Measurements from ENCODE around the gene IFRD1.

IFRD1 gene, protein sequence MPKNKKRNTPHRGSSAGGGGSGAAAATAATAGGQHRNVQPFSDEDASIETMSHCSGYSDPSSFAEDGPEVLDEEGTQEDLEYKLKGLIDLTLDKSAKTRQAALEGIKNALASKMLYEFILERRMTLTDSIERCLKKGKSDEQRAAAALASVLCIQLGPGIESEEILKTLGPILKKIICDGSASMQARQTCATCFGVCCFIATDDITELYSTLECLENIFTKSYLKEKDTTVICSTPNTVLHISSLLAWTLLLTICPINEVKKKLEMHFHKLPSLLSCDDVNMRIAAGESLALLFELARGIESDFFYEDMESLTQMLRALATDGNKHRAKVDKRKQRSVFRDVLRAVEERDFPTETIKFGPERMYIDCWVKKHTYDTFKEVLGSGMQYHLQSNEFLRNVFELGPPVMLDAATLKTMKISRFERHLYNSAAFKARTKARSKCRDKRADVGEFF

DNA sequence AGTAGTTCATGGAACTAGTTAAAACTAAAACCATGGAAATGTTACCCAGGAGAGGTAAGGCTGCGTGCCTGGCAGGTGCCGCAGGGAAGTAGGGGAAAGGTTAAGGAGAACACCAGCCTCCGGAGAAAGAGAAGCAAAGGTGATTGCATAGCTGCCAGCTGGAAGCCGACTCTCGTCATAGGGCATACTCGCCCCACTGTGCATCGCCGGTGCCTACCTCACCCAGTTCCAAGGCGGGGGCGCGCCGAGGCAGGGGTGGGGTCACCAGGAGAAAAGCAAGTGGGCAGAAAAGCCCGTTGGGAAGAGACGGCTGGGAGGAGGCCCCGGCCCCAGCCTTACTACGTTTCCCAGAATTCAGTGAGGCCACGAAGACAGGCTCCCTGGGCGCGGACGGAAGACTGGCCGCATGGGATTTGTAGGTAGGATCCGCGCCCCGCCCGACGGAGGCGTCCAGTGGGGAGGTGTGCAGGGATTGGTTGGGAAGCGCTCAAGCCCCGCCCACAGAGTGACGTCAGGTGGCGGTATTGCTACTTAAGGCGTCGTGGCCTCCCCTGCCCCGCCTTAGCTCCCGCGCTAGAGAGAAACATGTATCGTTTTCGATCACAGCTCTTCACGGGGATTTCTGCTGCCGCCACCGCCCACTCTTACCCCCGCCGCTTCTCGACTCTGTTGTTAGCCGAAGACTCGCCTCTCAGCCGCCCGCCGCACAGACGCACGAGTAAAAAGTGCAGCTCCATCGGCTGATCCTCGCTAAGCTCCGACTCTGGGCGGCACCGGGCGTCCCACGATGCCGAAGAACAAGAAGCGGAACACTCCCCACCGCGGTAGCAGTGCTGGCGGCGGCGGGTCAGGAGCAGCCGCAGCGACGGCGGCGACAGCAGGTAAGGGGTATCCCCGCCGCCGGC, at the start of gene IFRD1:
IFRD1 (plus strand) TSS at position 559 of the 905 bp plus-strand sequence; CDS start at position 788, 229 bp downstream.
- H3K9me3 ChIP-seq (ENCODE audit: control insufficient read depth, low read length) = no peaks in the 10 kb centered on the region
- TF ChIP-seq, protein P1, sequence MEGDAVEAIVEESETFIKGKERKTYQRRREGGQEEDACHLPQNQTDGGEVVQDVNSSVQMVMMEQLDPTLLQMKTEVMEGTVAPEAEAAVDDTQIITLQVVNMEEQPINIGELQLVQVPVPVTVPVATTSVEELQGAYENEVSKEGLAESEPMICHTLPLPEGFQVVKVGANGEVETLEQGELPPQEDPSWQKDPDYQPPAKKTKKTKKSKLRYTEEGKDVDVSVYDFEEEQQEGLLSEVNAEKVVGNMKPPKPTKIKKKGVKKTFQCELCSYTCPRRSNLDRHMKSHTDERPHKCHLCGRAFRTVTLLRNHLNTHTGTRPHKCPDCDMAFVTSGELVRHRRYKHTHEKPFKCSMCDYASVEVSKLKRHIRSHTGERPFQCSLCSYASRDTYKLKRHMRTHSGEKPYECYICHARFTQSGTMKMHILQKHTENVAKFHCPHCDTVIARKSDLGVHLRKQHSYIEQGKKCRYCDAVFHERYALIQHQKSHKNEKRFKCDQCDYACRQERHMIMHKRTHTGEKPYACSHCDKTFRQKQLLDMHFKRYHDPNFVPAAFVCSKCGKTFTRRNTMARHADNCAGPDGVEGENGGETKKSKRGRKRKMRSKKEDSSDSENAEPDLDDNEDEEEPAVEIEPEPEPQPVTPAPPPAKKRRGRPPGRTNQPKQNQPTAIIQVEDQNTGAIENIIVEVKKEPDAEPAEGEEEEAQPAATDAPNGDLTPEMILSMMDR (IDR thresholded peaks at IDR 0.05) = no peak
- H3K79me2 ChIP-seq = peaks cover 20% of the 10 kb centered on the region
- peak within 1 kb of the TSS; percentile 100 for H3K4me3 ChIP-seq (ENCODE audit: low read depth, low read length)
- H3K27me3 ChIP-seq (ENCODE audit: control insufficient read depth, insufficient read depth, low read length) = no peaks in the 10 kb centered on the region
- H3K36me3 ChIP-seq (ENCODE audit: control insufficient read depth, insufficient read depth, low read length) = no peaks in the 10 kb centered on the region
- H3K4me1 ChIP-seq = peaks cover 6% of the 10 kb centered on the region
- peak within 1 kb of the TSS; percentile 89 for H3K4me2 ChIP-seq (ENCODE audit: low read length)
- peak within 1 kb of the TSS; percentile 96 for H3K27ac ChIP-seq
- peak within 1 kb of the TSS; percentile 98 for H2AFZ ChIP-seq
- peak within 1 kb of the TSS; percentile 94 for H3K9ac ChIP-seq

DNA sequence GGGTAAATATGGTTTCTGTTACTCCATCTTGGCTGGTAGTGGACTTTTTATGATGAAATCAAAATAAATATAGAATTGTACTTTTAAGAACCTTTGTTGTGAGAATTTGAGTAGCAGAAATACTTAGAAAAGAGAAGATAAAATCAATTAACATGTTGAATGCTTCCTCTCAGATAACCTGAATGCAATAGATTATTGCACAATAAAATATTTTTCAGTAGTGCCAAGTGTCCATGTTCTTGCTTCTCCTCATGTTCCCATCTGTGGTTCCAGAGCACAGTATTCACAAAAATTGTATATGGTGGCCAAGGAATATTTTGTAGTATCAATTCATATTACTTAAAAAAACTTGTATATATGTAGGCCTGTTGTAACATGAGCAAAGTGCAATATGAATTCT, 45.9 kb upstream of the IFRD1 start:
- H3K27me3 ChIP-seq (ENCODE audit: control insufficient read depth, insufficient read depth, low read length) = no peaks in the 10 kb centered on the region
- no peak overlapping the region for H3K27ac ChIP-seq
- no peak overlapping the region for H2AFZ ChIP-seq
- TF ChIP-seq, protein P1 (IDR thresholded peaks at IDR 0.05) = no peak
- H3K4me1 ChIP-seq = no peaks in the 10 kb centered on the region
- no peak overlapping the region for H3K4me3 ChIP-seq (ENCODE audit: low read depth, low read length)
- H3K36me3 ChIP-seq (ENCODE audit: control insufficient read depth, insufficient read depth, low read length) = no peaks in the 10 kb centered on the region
- no peaks in the 10 kb centered on the region for H3K9me3 ChIP-seq (ENCODE audit: control insufficient read depth, low read length)
- H3K4me2 ChIP-seq (ENCODE audit: low read length) = no peak overlapping the region
- H3K79me2 ChIP-seq = no peaks in the 10 kb centered on the region
- no peak overlapping the region for H3K9ac ChIP-seq

DNA sequence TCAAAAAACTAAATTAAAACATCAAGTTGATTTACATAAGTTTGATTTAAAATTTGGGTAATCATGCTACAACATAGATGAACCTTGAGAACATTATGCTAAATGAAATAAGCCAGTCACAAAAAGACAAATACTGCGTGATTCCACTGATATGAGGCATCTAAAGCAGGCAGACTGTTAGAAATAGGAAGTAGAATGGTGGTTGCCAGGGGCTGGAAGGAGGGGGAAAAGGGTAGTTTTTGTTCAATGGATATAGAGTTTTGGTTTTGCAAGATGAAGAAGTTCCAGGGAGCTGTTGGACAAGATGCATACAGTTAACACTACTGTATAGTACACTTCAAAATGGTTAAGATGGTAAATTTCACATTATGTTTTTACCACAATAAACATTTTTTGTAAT, 45.0 kb upstream of the IFRD1 start:
- H3K79me2 ChIP-seq = no peaks in the 10 kb centered on the region
- H3K27me3 ChIP-seq (ENCODE audit: control insufficient read depth, insufficient read depth, low read length) = no peaks in the 10 kb centered on the region
- no peaks in the 10 kb centered on the region for H3K4me1 ChIP-seq
- H3K4me2 ChIP-seq (ENCODE audit: low read length) = no peak overlapping the region
- H3K9ac ChIP-seq = no peak overlapping the region
- H2AFZ ChIP-seq = no peak overlapping the region
- no peaks in the 10 kb centered on the region for H3K36me3 ChIP-seq (ENCODE audit: control insufficient read depth, insufficient read depth, low read length)
- TF ChIP-seq, protein P1 (IDR thresholded peaks at IDR 0.05) = no peak
- no peak overlapping the region for H3K27ac ChIP-seq
- H3K9me3 ChIP-seq (ENCODE audit: control insufficient read depth, low read length) = no peaks in the 10 kb centered on the region
- H3K4me3 ChIP-seq (ENCODE audit: low read depth, low read length) = no peak overlapping the region

DNA sequence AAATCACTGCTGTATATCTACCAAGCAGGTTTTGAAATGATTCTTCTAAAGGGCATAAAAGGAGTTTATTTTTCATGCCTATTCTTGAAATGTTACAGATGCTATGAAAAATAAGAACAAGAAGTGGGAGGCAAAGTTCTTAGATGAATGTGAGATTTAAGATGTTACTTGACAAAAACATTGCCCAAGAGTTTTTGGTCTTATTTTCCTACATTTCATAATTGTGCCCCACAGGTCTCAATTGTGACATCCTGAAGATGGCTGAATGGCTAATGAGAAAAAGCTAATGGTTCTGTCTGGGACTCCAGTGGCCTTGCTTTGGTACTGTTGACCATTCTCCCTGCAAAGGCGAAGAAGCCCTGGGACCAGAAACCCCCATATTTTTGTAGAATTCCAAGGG, 43.0 kb upstream of the IFRD1 start:
- Histone ChIP-seq H3K9ac (no peak overlapping the region), H3K4me2 (ENCODE audit: low read length) (no peak overlapping the region), H3K4me3 (ENCODE audit: low read depth, low read length) (no peak overlapping the region), H3K27ac (no peak overlapping the region), H3K27me3 (ENCODE audit: control insufficient read depth, insufficient read depth, low read length) (no peaks in the 10 kb centered on the region), H3K79me2 (no peaks in the 10 kb centered on the region), H3K9me3 (ENCODE audit: control insufficient read depth, low read length) (no peaks in the 10 kb centered on the region), H2AFZ (no peak overlapping the region), H3K36me3 (ENCODE audit: control insufficient read depth, insufficient read depth, low read length) (no peaks in the 10 kb centered on the region), H3K4me1 (no peaks in the 10 kb centered on the region)
- TF ChIP-seq, protein P1 (IDR thresholded peaks at IDR 0.05) = no peak

Data from parathyroid adenoma (tissue), 2 donors.